ENCODE results near the gene LSMEM2.

DNA sequence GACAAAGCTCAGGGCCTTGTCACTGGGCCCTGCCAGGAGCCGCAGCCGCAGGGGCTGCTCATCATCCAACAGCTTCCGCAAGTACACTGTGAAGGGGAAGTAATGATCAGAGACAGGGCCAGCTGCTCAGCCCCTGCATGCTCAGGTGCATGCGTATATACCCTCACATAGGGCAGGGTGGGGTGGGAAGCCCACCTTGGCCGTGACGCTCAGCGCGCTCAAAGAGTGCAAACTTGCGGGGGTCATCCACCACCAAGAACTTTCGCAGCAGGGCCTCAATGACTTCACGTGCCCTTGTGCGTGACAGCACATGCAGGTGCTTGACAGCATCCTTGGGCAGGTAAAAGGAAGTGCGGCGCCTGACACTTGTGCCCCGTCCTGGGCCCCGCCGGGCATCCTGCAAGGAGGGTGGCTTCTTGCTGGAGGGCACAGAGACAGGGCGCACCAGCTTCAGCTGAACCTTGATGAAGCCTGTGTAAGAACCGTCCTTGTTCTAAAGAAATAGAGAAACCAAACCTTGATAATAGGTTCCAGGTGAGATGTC, 52.5 kb downstream of the LSMEM2 start:
- TF ChIP-seq POLR2AphosphoS5 (IDR thresholded peaks at IDR 0.05; ENCODE audit: borderline replicate concordance, low read depth, low read length) (no peak), EZH2 (IDR thresholded peaks at IDR 0.05) (no peak)

Data from SK-N-MC (cell line).